Mesodermal cell (in vitro differentiated cells): ENCODE results near the gene C2orf72.
"Not testable (repeated sequence)": the region's sequence is repeated elsewhere in the genome, so short reads cannot be mapped to it uniquely, and the experiment has no call there.

Source experiments
- H3K27ac ChIP-seq: 2 replicates; pipeline ENCODE4 v1.7.0; 2013; ENCODE audit warnings: mild to moderate bottlenecking, low read depth, low read length, moderate library complexity; ENCODE audit not compliant: severe bottlenecking
- H3K36me3 ChIP-seq: 2 replicates; pipeline ENCODE4 v1.7.1; 2013; ENCODE audit warnings: mild to moderate bottlenecking, low read length, moderate library complexity; ENCODE audit not compliant: control insufficient read depth, insufficient read depth
- H3K4me1 ChIP-seq: one replicate; pipeline ENCODE4 v1.7.1; 2013; ENCODE audit warnings: mild to moderate bottlenecking, low read length; ENCODE audit not compliant: insufficient read depth, control insufficient read depth, poor library complexity, severe bottlenecking
- H3K4me3 ChIP-seq: 2 replicates; pipeline ENCODE4 v1.7.0; 2013; ENCODE audit warnings: low read length, control low read depth, mild to moderate bottlenecking; ENCODE audit not compliant: insufficient read depth, poor library complexity, severe bottlenecking; ENCODE audit errors: extremely low read depth
- H3K9me3 ChIP-seq: 2 replicates; pipeline ENCODE4 v1.7.1; 2013; ENCODE audit warnings: mild to moderate bottlenecking, low read length, moderate library complexity; ENCODE audit not compliant: control insufficient read depth
- WGBS, 2 experiments: methylation state at CpG; one replicate each; pipeline ENCODE4 v1.1.5; 2013; ENCODE audit warnings: missing lambda C conversion rate in 2 of 2; ENCODE audit not compliant: insufficient coverage in 2 of 2; 5-methylcytosine and 5-hydroxymethylcytosine counted together

Gene C2orf72

DNA sequence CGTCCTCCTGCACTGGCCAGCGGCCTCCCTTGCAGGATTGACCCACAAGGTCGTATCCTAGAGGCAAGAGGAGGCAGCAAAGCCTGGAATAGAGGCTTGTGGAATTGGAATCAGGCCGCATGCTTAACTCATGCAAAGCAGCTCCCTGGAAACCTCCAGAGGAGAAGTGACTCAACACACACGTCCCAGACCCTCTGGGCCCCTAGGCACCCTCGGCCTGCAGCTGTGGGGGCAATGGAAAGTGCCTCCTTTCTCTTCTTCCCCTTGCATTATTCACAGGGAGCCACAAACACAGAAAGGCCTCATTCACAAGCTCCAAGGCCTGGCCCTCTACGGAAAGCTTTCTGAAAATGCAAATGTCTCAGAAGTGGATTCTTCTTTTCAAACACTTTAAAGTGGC, 21.8 kb upstream of the C2orf72 start:
- H3K4me3 ChIP-seq = no peak overlapping the region
- H3K27ac ChIP-seq = no peak overlapping the region
- WGBS, 2 experiments = 68 to 75% methylated on average over 7 of the region's 7 CpGs
- H3K9me3 ChIP-seq = no peaks in the 10 kb centered on the region
- H3K4me1 ChIP-seq = no peaks in the 10 kb centered on the region
- no peaks in the 10 kb centered on the region for H3K36me3 ChIP-seq

DNA sequence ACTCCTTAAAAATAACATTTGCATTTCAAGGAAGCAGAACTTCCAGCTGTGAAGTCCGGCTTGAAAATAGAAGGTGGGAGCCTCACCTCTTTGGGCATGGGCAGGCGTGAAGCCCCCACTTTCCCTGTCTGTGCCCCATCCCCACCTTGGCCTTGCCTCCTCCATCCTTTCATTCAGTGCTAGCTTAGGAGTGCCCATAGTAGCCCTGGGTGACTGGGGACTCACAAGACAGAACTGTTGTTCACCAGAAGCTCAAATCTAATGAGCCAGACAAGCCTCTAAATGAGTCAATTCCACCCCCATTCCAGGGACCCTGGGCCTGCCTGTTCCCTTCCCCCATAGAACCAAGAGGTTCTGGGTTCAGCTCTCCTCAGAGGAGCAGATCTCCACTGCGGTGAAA, 21.4 kb upstream of the C2orf72 start:
- Histone ChIP-seq H3K4me1 (no peaks in the 10 kb centered on the region), H3K9me3 (no peaks in the 10 kb centered on the region), H3K4me3 (no peak overlapping the region), H3K36me3 (no peaks in the 10 kb centered on the region), H3K27ac (no peak overlapping the region)
- 60 to 80% methylated on average over 2 to 3 of the region's 3 CpGs for WGBS, 2 experiments

GRCh38 chr2:231016566-231017230, 20.6 kb upstream of the C2orf72 start:
- Histone ChIP-seq H3K4me1 (no peaks in the 10 kb centered on the region), H3K4me3 (no peak overlapping the region), H3K36me3 (no peaks in the 10 kb centered on the region), H3K9me3 (no peaks in the 10 kb centered on the region), H3K27ac (no peak overlapping the region)
- WGBS, 2 experiments = 86 to 94% methylated on average over 5 of the region's 6 CpGs

GRCh38 chr2:231017231-231017598, 20.1 kb upstream of the C2orf72 start:
- WGBS, 2 experiments = 83 to 100% methylated on average over 3 of the region's 4 CpGs
- Histone ChIP-seq H3K36me3 (no peaks in the 10 kb centered on the region), H3K27ac (no peak overlapping the region)

DNA sequence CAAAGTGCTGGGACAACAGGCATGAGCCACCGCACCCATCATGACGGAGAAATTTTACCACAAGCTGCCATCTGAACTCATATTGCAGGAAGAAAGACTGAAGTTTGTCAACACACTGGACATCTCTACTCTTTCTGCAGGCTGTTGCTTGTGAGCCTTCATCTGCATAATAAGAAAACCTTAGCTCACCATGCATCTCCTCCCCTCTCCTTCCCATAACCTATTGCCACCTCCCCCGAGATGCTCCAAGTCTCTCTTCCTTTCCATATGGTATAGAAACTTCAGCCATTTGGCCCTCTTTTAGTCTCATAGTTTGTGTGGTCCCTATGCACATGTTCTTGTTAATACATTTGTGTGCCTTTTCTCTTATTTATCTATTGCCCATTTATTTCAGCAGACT, 19.1 kb upstream of the C2orf72 start:
- WGBS, 2 experiments = 79 to 87% methylated on average over 3 of the region's 3 CpGs

More at GRCh38 chr2:231017231-231017598, 20.1 kb upstream of the C2orf72 start:
- Histone ChIP-seq H3K4me1 (no peaks in the 10 kb centered on the region), H3K4me3 (no peak overlapping the region), H3K9me3 (no peaks in the 10 kb centered on the region)

GRCh38 chr2:231025059-231025458, 12.3 kb upstream of the C2orf72 start:
- H3K9me3 ChIP-seq, H3K4me1 ChIP-seq, H3K4me3 ChIP-seq, H3K36me3 ChIP-seq, H3K27ac ChIP-seq: not testable (repeated sequence)
- WGBS, 2 experiments = 94 to 100% methylated on average over 2 of the region's 3 CpGs

More for the DNA sequence above, 19.1 kb upstream of the C2orf72 start:
- H3K9me3 ChIP-seq = no peaks in the 10 kb centered on the region
- H3K36me3 ChIP-seq = no peaks in the 10 kb centered on the region
- H3K4me3 ChIP-seq = no peak overlapping the region
- no peaks in the 10 kb centered on the region for H3K4me1 ChIP-seq
- no peak overlapping the region for H3K27ac ChIP-seq

DNA sequence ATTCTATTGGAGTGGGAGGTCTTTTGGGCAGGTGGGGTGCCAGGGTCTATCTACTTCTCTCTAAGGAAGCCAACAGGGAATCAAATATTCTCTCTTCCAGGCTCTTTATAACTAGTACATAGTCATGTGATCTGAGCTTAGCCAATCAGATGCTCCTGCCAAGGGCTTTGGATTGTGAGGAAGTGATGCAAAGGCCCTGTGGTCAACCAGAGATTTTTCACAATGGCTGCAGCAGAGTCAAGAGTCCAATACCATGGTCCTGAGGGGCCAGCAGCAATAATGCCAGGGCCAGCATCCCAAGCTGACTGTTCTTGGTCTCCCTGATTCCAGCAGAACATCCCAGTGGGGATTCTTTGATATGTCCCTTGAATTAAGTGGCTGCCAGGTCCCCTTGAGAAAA, 8.4 kb upstream of the C2orf72 start:
- H3K4me1 ChIP-seq = no peaks in the 10 kb centered on the region
- H3K36me3 ChIP-seq = no peaks in the 10 kb centered on the region
- no peak overlapping the region for H3K4me3 ChIP-seq
- H3K9me3 ChIP-seq = no peaks in the 10 kb centered on the region
- H3K27ac ChIP-seq = no peak overlapping the region

DNA sequence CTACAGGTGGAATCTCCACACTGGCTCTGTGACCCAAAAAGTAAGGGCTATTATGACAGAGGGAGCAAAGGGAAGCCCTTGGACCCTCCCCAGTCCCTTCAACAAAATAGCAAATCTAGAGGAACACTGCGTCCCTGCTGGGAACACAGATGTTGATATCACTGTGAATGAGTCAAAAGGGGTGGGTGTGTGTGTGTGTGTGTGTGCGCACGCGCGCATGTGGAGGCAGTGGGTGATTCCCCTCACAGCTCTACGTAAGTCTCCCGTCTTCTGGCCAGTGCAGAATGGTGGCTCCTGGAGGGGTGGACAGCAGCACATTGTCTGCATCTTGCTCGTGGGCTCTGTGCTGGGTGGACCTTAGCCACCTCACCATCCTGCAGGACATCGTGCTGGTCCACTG, 7.8 kb upstream of the C2orf72 start:
- 85 to 89% methylated on average over 4 to 8 of the region's 9 CpGs for WGBS, 2 experiments
- no peaks in the 10 kb centered on the region for H3K9me3 ChIP-seq
- no peaks in the 10 kb centered on the region for H3K36me3 ChIP-seq
- H3K4me3 ChIP-seq = no peak overlapping the region
- no peak overlapping the region for H3K27ac ChIP-seq
- H3K4me1 ChIP-seq = no peaks in the 10 kb centered on the region

GRCh38 chr2:231030725-231031124, 6.6 kb upstream of the C2orf72 start:
- no peaks in the 10 kb centered on the region for H3K4me1 ChIP-seq
- no peak overlapping the region for H3K4me3 ChIP-seq
- no peaks in the 10 kb centered on the region for H3K9me3 ChIP-seq
- no peaks in the 10 kb centered on the region for H3K36me3 ChIP-seq
- H3K27ac ChIP-seq = no peak overlapping the region
- WGBS, 2 experiments = 84% methylated on average over 3 of the region's 3 CpGs; no CpG with 5 or more reads in 1 of the 2 experiments

DNA sequence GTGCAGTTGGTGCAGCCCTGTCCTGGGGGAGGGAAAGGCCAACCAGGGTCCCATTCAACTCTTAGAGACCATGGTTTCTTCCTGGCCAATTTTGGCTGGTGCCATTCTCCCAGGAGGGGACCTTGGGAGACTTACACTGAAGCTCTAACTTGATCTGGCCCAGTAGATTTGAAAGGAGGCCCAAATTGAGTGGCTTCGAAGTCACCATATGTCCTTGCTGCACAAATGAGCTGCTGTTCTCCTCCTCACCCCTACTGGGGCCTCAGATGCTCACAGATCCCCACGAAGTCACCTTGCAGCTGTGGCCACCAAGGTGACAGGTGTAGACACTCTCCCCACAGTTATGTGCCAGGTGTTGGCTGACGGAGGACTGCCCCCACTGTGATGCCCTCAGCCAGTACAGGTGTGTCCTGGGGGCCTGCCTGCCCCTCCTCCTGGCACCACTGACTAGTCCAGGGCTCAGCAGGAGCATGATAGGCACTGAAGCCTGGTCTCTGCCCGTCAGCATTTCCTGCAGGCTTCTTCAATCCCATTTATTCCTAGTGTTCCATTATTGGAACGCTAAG, 4.7 kb upstream of the C2orf72 start:
- H3K27ac ChIP-seq = no peak overlapping the region
- 85 to 86% methylated on average over 3 to 4 of the region's 5 CpGs for WGBS, 2 experiments
- no peaks in the 10 kb centered on the region for H3K36me3 ChIP-seq
- H3K4me1 ChIP-seq = no peaks in the 10 kb centered on the region
- H3K4me3 ChIP-seq = no peak overlapping the region
- H3K9me3 ChIP-seq = no peaks in the 10 kb centered on the region
